GM21447 (cell line): Measurements from ENCODE around the gene MTMR1.

Source experiments
- ATAC-seq: cut with Tn5 transposase; IDR thresholded peaks from one replicate; pipeline ENCODE4 v1.9.1; 2021; ENCODE audit not compliant: unreplicated experiment

Gene MTMR1

GRCh38 chrX:150762258-150763165, 69.3 kb downstream of the MTMR1 start:
- ATAC-seq = no peak

- no peak for ATAC-seq
Measured at GRCh38 chrX:150763303-150763797, 70.2 kb downstream of the MTMR1 start.

DNA sequence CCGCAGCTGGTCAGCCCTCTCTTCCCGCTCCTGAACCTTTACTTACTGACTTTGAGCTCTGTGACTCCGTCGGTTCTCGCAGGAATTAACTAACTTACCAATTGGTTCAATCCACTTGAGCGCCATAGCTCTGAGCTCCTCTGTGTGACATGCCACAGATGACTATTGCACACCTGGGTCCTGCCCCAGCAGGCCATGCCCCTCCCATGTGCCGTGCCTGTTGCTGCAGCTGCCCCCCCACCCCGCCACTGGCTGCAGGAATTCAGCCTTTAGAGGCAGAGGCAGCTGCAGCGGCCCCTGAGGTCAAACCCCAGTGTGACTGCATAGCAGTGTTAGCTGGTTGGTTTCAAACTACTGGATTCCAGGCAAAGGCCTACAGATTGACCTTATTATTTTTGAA, 70.6 kb downstream of the MTMR1 start:
- no peak for ATAC-seq

DNA sequence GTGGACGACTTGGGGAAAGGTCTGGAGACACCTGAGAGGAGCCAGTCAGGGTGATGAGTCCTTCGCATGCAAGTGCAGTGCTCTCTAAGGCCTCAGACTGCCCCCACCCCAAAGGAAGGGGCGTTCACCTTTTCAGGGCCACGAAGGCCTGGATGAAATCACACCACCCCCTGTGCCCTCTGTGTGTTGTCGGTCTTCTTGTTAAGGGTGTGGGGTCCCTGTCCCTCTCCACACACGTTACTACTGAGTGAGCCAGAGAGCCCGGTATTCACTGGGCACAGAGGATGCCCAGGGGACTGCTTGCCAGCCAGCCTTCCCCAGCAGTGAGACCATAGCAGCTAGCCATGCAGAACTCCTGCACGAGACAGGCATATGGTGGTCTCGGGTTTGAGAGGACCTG, 72.0 kb downstream of the MTMR1 start:
- no peak for ATAC-seq

- ATAC-seq = no peak
Measured at GRCh38 chrX:150765782-150766350, 72.7 kb downstream of the MTMR1 start.

- no peak for ATAC-seq
Measured at GRCh38 chrX:150766351-150767044, 73.3 kb downstream of the MTMR1 start.

- ATAC-seq = no peak
Measured at GRCh38 chrX:150767045-150767395, 73.8 kb downstream of the MTMR1 start.

DNA sequence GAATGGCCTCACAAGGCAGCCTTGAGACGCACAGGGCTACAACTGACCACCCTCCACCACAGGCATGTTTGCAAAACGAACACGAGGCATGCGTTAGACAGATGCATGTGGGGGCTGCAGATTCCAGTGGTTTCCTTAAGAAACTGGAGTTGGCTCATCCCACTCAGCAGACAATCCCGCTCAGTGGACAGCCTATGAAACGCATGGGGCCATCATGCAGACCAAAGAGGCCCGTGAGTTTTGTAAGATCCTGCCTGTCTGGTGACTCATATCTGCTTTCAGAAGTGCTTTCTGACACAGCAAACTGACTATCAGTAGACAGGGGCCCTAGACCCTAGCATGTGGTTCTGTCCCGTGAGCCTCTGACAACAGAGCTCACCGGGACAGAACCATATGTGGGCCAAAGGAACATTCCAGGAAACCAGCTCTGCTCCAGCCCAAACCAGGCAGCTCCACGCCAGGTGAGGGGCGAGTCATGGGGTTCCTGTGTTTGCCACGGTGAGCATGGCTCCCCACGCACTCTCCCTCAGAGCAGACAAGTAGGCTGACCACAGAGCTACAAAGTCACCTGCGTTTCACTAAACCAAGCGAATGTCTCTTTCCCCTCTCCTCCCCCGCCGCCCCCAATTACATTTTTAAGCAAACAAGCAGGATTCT, 74.4 kb downstream of the MTMR1 start:
- no peak for ATAC-seq

GRCh38 chrX:150768132-150768485, 74.9 kb downstream of the MTMR1 start:
- no peak for ATAC-seq

GRCh38 chrX:150768580-150769190, 75.5 kb downstream of the MTMR1 start:
- no peak for ATAC-seq

- ATAC-seq = no peak
Measured at GRCh38 chrX:150769408-150769807, 76.2 kb downstream of the MTMR1 start.

- ATAC-seq = no peak
Measured at GRCh38 chrX:150770623-150771022, 77.4 kb downstream of the MTMR1 start.

DNA sequence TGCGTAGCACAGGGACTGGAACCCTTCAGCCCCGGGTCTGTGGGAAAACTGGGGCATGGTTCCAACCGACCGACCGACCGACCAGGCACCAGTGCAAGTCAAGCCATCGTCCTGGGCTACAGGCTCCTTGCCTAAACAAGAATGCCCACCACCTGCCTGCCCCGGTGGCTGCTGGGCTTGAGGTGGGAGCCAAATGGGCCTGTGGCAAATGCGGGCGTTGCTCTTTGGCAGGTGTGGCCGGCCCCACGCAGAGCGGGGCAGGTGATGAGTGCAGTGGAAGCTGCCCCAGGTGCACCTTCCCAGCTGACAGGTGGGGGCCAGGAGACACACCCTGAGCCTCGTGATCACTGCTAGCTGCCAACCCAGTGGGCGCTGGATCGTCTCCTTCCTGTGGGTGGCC, 77.9 kb downstream of the MTMR1 start:
- ATAC-seq = no peak

DNA sequence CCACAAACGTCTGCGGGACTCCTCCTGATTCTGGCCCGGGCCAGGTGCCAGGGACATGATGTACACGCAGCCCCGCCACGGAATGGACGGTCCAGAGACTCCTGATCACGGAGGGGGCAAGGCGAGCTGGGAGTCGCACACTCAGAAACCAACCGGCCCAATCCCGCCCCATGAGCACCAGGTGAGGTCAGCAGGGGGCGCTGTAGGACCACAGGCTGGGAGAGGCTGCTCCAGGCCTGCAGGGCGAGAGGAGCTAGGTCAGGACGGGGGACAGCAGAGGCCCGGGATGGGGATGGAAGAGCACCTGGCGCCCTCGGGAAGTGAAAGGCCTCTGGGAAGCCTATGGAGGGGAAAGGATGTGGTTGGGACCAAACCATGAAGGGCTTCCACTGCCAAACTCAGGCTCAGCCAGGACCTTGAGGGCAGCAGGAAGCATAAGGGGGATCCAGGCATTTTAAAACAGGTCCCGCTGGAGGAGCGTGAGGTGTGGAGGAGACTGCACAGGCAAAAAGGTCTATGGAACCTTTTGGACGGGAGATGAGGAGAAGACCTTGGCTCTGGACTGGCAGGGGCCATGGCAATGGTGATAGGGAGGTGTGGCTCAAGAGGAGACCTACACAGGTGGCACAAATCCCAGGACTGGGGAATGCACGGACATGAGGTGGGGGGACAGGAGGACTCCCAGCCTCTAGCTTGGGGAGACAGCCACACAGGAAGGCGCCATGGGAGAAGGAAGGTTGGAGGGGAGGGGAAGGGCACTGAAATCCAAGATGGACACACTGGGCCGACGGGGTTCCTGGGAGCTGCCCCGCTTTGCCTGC, 79.2 kb downstream of the MTMR1 start:
- ATAC-seq = peak; percentile 92

GRCh38 chrX:150773117-150773516, 79.9 kb downstream of the MTMR1 start:
- no peak for ATAC-seq

DNA sequence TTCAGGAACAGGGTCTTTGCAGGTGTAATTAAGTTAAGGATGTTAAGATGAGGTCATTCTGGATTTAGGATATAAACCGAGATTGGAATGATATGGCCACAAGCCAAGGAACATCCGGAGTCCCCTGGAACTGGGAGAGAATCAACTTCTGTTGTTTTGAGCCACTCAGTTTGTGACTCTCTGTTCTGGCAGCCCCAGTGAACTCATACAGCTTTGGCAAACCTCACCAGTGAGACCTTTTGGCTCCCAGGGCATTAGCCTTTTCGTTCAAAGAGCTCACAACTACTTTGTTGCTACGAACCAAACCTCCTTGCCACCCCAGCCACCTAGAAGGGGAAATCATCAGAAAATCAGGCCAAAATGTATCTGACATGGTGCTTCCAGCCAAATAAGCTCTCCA, 80.4 kb downstream of the MTMR1 start:
- no peak for ATAC-seq

- no peak for ATAC-seq
Measured at GRCh38 chrX:150774798-150775568, 81.8 kb downstream of the MTMR1 start.

- ATAC-seq = no peak
Measured at GRCh38 chrX:150775569-150776350, 82.6 kb downstream of the MTMR1 start.
